Stimulated activated naive B cell treated with anti-CD40 and anti-IgM and Interleukin-4, amounts not matched to agents 10 μg/mL and 1 μg/mL and 100 μg/mL, for 72 hours (primary cell): ENCODE results near the gene LCA5L.
A peak's percentile ranks its signal among the peaks of the same experiment; 100 is the strongest.

Source experiments
- ATAC-seq, 2 donors: fragments of 150-1000 bp; cut with Tn5 transposase; replicated peaks; 2 replicates each; pipeline ENCODE4 v1.10.0; 2021; ENCODE audit warnings: moderate library complexity in 1 of 2
- DNase-seq: peaks from one replicate; pipeline ENCODE4 v3.0.0; 2021
- H3K27ac Mint-ChIP-seq: one replicate; pipeline ENCODE4 v1.8.0; 2022; ENCODE audit warnings: mild to moderate bottlenecking, mixed read lengths
- H3K27me3 Mint-ChIP-seq, 2 donors: one replicate each; pipeline ENCODE4 v1.8.0; 2022; ENCODE audit warnings: mixed read lengths in 2 of 2
- H3K36me3 Mint-ChIP-seq, 2 donors: one replicate each; pipeline ENCODE4 v1.8.0; 2022; ENCODE audit warnings: mixed read lengths in 2 of 2, mild to moderate bottlenecking in 1 of 2
- H3K4me1 Mint-ChIP-seq, 2 donors: one replicate each; pipeline ENCODE4 v1.8.0; 2022; ENCODE audit warnings: mixed read lengths in 2 of 2, mild to moderate bottlenecking in 1 of 2
- H3K4me3 Mint-ChIP-seq, 2 donors: one replicate each; pipeline ENCODE4 v1.8.0; 2022; ENCODE audit warnings: mild to moderate bottlenecking in 2 of 2, mixed read lengths in 2 of 2, moderate library complexity in 1 of 2
- H3K9me3 Mint-ChIP-seq, 2 donors: one replicate each; pipeline ENCODE4 v1.8.0; 2022; ENCODE audit warnings: mixed read lengths in 2 of 2, mild to moderate bottlenecking in 1 of 2

The LCA5L gene

GRCh38 chr21:39463308-39463707, 17.7 kb upstream of the LCA5L start:
- ATAC-seq: peak; percentile 59 to 65
- peaks cover 4 to 11% of the 10 kb centered on the region in 2 donors for H3K4me1 Mint-ChIP-seq
- no peak overlapping the region for H3K27ac Mint-ChIP-seq

GRCh38 chr21:39461419-39461818, 15.8 kb upstream of the LCA5L start:
- Mint-ChIP-seq H3K4me3 (no peak overlapping the region), H3K4me1 (peaks cover 2 to 11% of the 10 kb centered on the region in 2 donors), H3K27ac (no peak overlapping the region), H3K9me3 (peaks cover 3% of the 10 kb centered on the region in 2 donors), H3K27me3 (no peaks in the 10 kb centered on the region), H3K36me3 (peaks cover 0 to 2% of the 10 kb centered on the region in 2 donors)
- DNase-seq (no peak), ATAC-seq (peak; percentile 62 to 69)

More at GRCh38 chr21:39463308-39463707, 17.7 kb upstream of the LCA5L start:
- H3K4me3 Mint-ChIP-seq: no peak overlapping the region
- H3K27me3 Mint-ChIP-seq: no peaks in the 10 kb centered on the region
- DNase-seq: no peak
- peaks cover 0 to 4% of the 10 kb centered on the region in 2 donors for H3K36me3 Mint-ChIP-seq
- peaks cover 3 to 4% of the 10 kb centered on the region in 2 donors for H3K9me3 Mint-ChIP-seq

GRCh38 chr21:39456665-39457064, 11.1 kb upstream of the LCA5L start:
- H3K27me3 Mint-ChIP-seq: peaks cover 0 to 6% of the 10 kb centered on the region in 2 donors
- H3K9me3 Mint-ChIP-seq: no peaks in the 10 kb centered on the region
- ATAC-seq (no peak), DNase-seq (no peak)
- no peak overlapping the region for H3K27ac Mint-ChIP-seq
- no peaks in the 10 kb centered on the region for H3K36me3 Mint-ChIP-seq
- peaks cover 2 to 5% of the 10 kb centered on the region in 2 donors for H3K4me1 Mint-ChIP-seq
- no peak overlapping the region for H3K4me3 Mint-ChIP-seq

- no peaks in the 10 kb centered on the region for H3K4me1 Mint-ChIP-seq
- ATAC-seq: peak in 1 of 2 donors; percentile 23
These were observed 9.5 kb upstream of the LCA5L start for GRCh38 chr21:39454949-39455668.

GRCh38 chr21:39453571-39454179, 8.1 kb upstream of the LCA5L start:
- Mint-ChIP-seq H3K4me1 (no peaks in the 10 kb centered on the region), H3K4me3 (no peak overlapping the region), H3K36me3 (no peaks in the 10 kb centered on the region), H3K27me3 (peaks cover 7 to 21% of the 10 kb centered on the region in 2 donors), H3K27ac (no peak overlapping the region), H3K9me3 (no peaks in the 10 kb centered on the region)
- no peak for ATAC-seq
- DNase-seq: no peak

More at GRCh38 chr21:39454949-39455668, 9.5 kb upstream of the LCA5L start:
- no peaks in the 10 kb centered on the region for H3K36me3 Mint-ChIP-seq
- H3K4me3 Mint-ChIP-seq: no peak overlapping the region
- peaks cover 3 to 14% of the 10 kb centered on the region in 2 donors for H3K27me3 Mint-ChIP-seq
- H3K27ac Mint-ChIP-seq: no peak overlapping the region
- H3K9me3 Mint-ChIP-seq: no peaks in the 10 kb centered on the region
- DNase-seq: no peak

- no peak for ATAC-seq
- Mint-ChIP-seq H3K4me1 (no peaks in the 10 kb centered on the region), H3K36me3 (no peaks in the 10 kb centered on the region)
These were observed 7.4 kb upstream of the LCA5L start for GRCh38 chr21:39452970-39453342.

GRCh38 chr21:39452207-39452969, 6.8 kb upstream of the LCA5L start:
- no peak for DNase-seq
- Mint-ChIP-seq H3K4me1 (no peaks in the 10 kb centered on the region), H3K36me3 (no peaks in the 10 kb centered on the region), H3K4me3 (no peak overlapping the region), H3K27me3 (peaks cover 7 to 21% of the 10 kb centered on the region in 2 donors), H3K27ac (no peak overlapping the region), H3K9me3 (no peaks in the 10 kb centered on the region)
- no peak for ATAC-seq

More at GRCh38 chr21:39452970-39453342, 7.4 kb upstream of the LCA5L start:
- Mint-ChIP-seq H3K4me3 (no peak overlapping the region), H3K27ac (no peak overlapping the region), H3K9me3 (no peaks in the 10 kb centered on the region), H3K27me3 (peaks cover 7 to 21% of the 10 kb centered on the region in 2 donors)
- DNase-seq: no peak

GRCh38 chr21:39451332-39452206, 6.0 kb upstream of the LCA5L start, which contains the start of gene SH3BGR:
Gene SH3BGR (plus strand): TSS chr21:39451970. CDS start chr21:39452097, 127 bp downstream.
- peaks cover 7 to 21% of the 10 kb centered on the region in 2 donors for H3K27me3 Mint-ChIP-seq
- no peak within 1 kb of the TSS for H3K4me3 Mint-ChIP-seq
- no peaks in the 10 kb centered on the region for H3K4me1 Mint-ChIP-seq
- H3K27ac Mint-ChIP-seq: no peak within 1 kb of the TSS
- DNase-seq: no peak
- ATAC-seq: no peak
- no peaks in the 10 kb centered on the region for H3K36me3 Mint-ChIP-seq
- no peaks in the 10 kb centered on the region for H3K9me3 Mint-ChIP-seq

- peaks cover 19 to 34% of the 10 kb centered on the region in 2 donors for H3K27me3 Mint-ChIP-seq
- DNase-seq (no peak), ATAC-seq (no peak)
- H3K9me3 Mint-ChIP-seq: no peaks in the 10 kb centered on the region
- H3K4me1 Mint-ChIP-seq: peaks cover 8 to 11% of the 10 kb centered on the region in 2 donors
- H3K36me3 Mint-ChIP-seq: no peaks in the 10 kb centered on the region
- peak overlapping the region in 1 of 2 donors; percentile 25 for H3K4me3 Mint-ChIP-seq
- no peak overlapping the region for H3K27ac Mint-ChIP-seq
These were observed 1.7 kb upstream of the LCA5L start for GRCh38 chr21:39447264-39447663.

GRCh38 chr21:39444421-39445180, 977 bp downstream of the LCA5L start:
- H3K27ac Mint-ChIP-seq: peak overlapping the region; percentile 98
- DNase-seq: no peak
- peak in 1 of 2 donors; percentile 3 for ATAC-seq
- H3K36me3 Mint-ChIP-seq: no peaks in the 10 kb centered on the region
- peaks cover 8 to 11% of the 10 kb centered on the region in 2 donors for H3K4me1 Mint-ChIP-seq
- H3K27me3 Mint-ChIP-seq: peaks cover 23 to 32% of the 10 kb centered on the region in 2 donors
- H3K9me3 Mint-ChIP-seq: no peaks in the 10 kb centered on the region
- H3K4me3 Mint-ChIP-seq: peak overlapping the region; percentile 89 to 93

GRCh38 chr21:39441502-39442475, 3.8 kb downstream of the LCA5L start:
- peaks cover 28 to 36% of the 10 kb centered on the region in 2 donors for H3K27me3 Mint-ChIP-seq
- ATAC-seq (peak; percentile 26 to 35), DNase-seq (no peak)
- H3K4me3 Mint-ChIP-seq: no peak overlapping the region
- no peaks in the 10 kb centered on the region for H3K36me3 Mint-ChIP-seq
- no peak overlapping the region for H3K27ac Mint-ChIP-seq
- H3K4me1 Mint-ChIP-seq: peaks cover 8 to 11% of the 10 kb centered on the region in 2 donors
- no peaks in the 10 kb centered on the region for H3K9me3 Mint-ChIP-seq

- DNase-seq (no peak), ATAC-seq (no peak)
- Mint-ChIP-seq H3K4me3 (no peak overlapping the region), H3K36me3 (no peaks in the 10 kb centered on the region), H3K27me3 (peaks cover 28 to 30% of the 10 kb centered on the region in 2 donors), H3K9me3 (no peaks in the 10 kb centered on the region), H3K27ac (no peak overlapping the region), H3K4me1 (peaks cover 0 to under 1% of the 10 kb centered on the region in 2 donors)
These were observed 6.3 kb downstream of the LCA5L start for GRCh38 chr21:39439232-39439631.
